HepG2 (cell line): ENCODE results near the gene CAMK2D. TPM values are rescaled to one million over a fixed set of nuclear protein-coding genes. Genes with fewer than 3 reads are reported as not detected.
A peak's percentile ranks its signal among the peaks of the same experiment; 100 is the strongest.

Source experiments
- AKNA ChIP-seq: sonication (generic); formaldehyde crosslinking; IDR thresholded peaks from 2 replicates; pipeline ENCODE4 v1.4.0; 2020; ENCODE audit warnings: missing genetic modification reagents, borderline replicate concordance
- CREB3 ChIP-seq: sonication (generic); formaldehyde crosslinking; IDR thresholded peaks from 2 replicates; pipeline ENCODE4 v1.5.0; 2020; ENCODE audit warnings: missing genetic modification reagents
- CTCF ChIP-seq: sonication (generic); formaldehyde crosslinking; IDR thresholded peaks from 2 replicates; pipeline ENCODE4 v1.5.0; 2020; ENCODE audit warnings: mild to moderate bottlenecking, missing genetic modification reagents, moderate library complexity
- HNRNPL ChIP-seq: fragments of 200-400 bp; formaldehyde crosslinking; IDR thresholded peaks from 2 replicates; pipeline ENCODE4 v1.6.1; 2017; ENCODE audit warnings: mild to moderate bottlenecking, low read depth, low read length
- PAXIP1 ChIP-seq: sonication (generic); formaldehyde crosslinking; conservative IDR thresholded peaks from 2 replicates; pipeline ENCODE4 v1.4.0; 2020; ENCODE audit warnings: mild to moderate bottlenecking, missing genetic modification reagents, moderate library complexity
- PHF20 ChIP-seq: sonication (generic); formaldehyde crosslinking; IDR thresholded peaks from 2 replicates; pipeline ENCODE4 v1.5.0; 2020; ENCODE audit warnings: mild to moderate bottlenecking, missing genetic modification reagents
- TFAP4 ChIP-seq: sonication (generic); IDR thresholded peaks from 2 replicates; pipeline ENCODE4 v1.6.1; 2016; ENCODE audit warnings: low read depth, borderline replicate concordance
- THAP11 ChIP-seq: IDR thresholded peaks from 2 replicates; pipeline ENCODE4 v1.6.1; 2016; ENCODE audit warnings: missing biosample characterization, missing genetic modification reagents
- YY1 ChIP-seq: IDR thresholded peaks from 2 replicates; pipeline ENCODE4 v1.6.1; 2011; ENCODE audit warnings: low read length, low read depth, moderate library complexity, mild to moderate bottlenecking; ENCODE audit not compliant: insufficient read depth, insufficient replicate concordance
- polyA plus RNA-seq, 8 experiments: library from polyadenylated mRNA; depleted of rRNA in 3 of 8; stranded (reverse) in 7 of 8; unstranded in 1 of 8; fragments of >200 nt; fragmentation: Illumina TruSeq in 4 of 8; extraction: Trizol in 4 of 8; gene quantifications; 2 replicates each; pipeline versions ENCODE4 v1.2.1 to v1.2.3, GENCODE V29; 2011 to 2016; ENCODE audit warnings: low read depth in 4 of 8, missing spikeins in 1 of 8, mixed read lengths in 1 of 8; ENCODE audit not compliant: insufficient read depth in 1 of 8
- total RNA-seq, 5 experiments: library from RNA; depleted of rRNA; stranded (reverse); fragments of >200 nt; fragmentation: Illumina TruSeq; extraction: Trizol; gene quantifications; 2 replicates each; pipeline ENCODE4 v1.2.3, GENCODE V29; 2016; ENCODE audit warnings: low read depth in 1 of 5

Gene CAMK2D
- total and polyA plus RNA-seq, 2 of the 13 experiments (the other 11 are each of a cell fraction or from before 2014, with no cell fraction given) = 18.0 to 65.4 TPM

GRCh38 chr4:113756005-113756410, 5.5 kb downstream of the CAMK2D start (continued):
- TF ChIP-seq TFAP4 = peak; percentile 89
- no peak for TF ChIP-seq AKNA (CRISPR knock-in tag)
- no peak for TF ChIP-seq PHF20 (CRISPR knock-in tag)
- TF ChIP-seq THAP11 = no peak
- no peak for TF ChIP-seq YY1
- TF ChIP-seq PAXIP1 = peak; percentile 31; the same call in 1 of the 2 replicates
- TF ChIP-seq CREB3 (CRISPR knock-in tag) = no peak
- no peak for TF ChIP-seq CTCF (CRISPR knock-in tag)
- TF ChIP-seq HNRNPL = no peak
